Neural cell (in vitro differentiated cells): ENCODE results near the gene HCK. TPM values are rescaled to one million over a fixed set of nuclear protein-coding genes. Genes with fewer than 3 reads are reported as not detected.

Experiments used
- H2AFZ ChIP-seq: fragments of 200-600, 300-800 bp; sonication (generic), shearing (Covaris generic); 2 replicates; pipeline ENCODE4 v1.6.0; 2014; ENCODE audit warnings: low read depth, mild to moderate bottlenecking, antibody characterized with exemption, low read length, moderate library complexity
- H3F3A ChIP-seq: fragments of 200-600 bp; shearing (Covaris generic); 2 replicates; pipeline ENCODE4 v1.6.1; 2016; ENCODE audit warnings: mild to moderate bottlenecking, moderate library complexity, mixed read lengths, antibody characterized with exemption, low read length; ENCODE audit not compliant: insufficient read depth, poor library complexity, severe bottlenecking
- H3K27ac ChIP-seq: fragments of 200-600, 300-800 bp; sonication (generic), shearing (Covaris generic); 2 replicates; pipeline ENCODE4 v1.5.1; 2014; ENCODE audit warnings: mild to moderate bottlenecking, low read length, moderate library complexity
- H3K27me3 ChIP-seq: fragments of 300-800, 200-600 bp; sonication (generic), shearing (Covaris generic); 2 replicates; pipeline ENCODE4 v1.6.0; 2014; ENCODE audit warnings: mild to moderate bottlenecking, low read depth, low read length, moderate library complexity; ENCODE audit not compliant: insufficient read depth
- H3K36me3 ChIP-seq: fragments of 300-800, 200-600 bp; sonication (generic), shearing (Covaris generic); 2 replicates; pipeline ENCODE4 v1.5.1; 2014; ENCODE audit warnings: mild to moderate bottlenecking, antibody characterized with exemption, low read length, moderate library complexity; ENCODE audit not compliant: insufficient read depth
- H3K4me2 ChIP-seq: fragments of 300-800, 200-600 bp; sonication (generic), shearing (Covaris generic); 2 replicates; pipeline ENCODE4 v1.6.0; 2014; ENCODE audit warnings: mild to moderate bottlenecking, low read length
- H3K4me3 ChIP-seq: fragments of 300-800, 200-600 bp; sonication (generic), shearing (Covaris generic); 2 replicates; pipeline ENCODE4 v1.5.1; 2014; ENCODE audit warnings: mild to moderate bottlenecking, low read length, moderate library complexity
- H3K79me2 ChIP-seq: fragments of 200-600 bp; shearing (Covaris generic); replicated peaks from 2 replicates; pipeline ENCODE4 v1.6.0; 2014; ENCODE audit warnings: mild to moderate bottlenecking, low read length, moderate library complexity; ENCODE audit not compliant: insufficient read depth
- H3K9ac ChIP-seq: fragments of 300-800, 200-600 bp; sonication (generic), shearing (Covaris generic); 2 replicates; pipeline ENCODE4 v1.6.1; 2016; ENCODE audit warnings: mild to moderate bottlenecking, low read length, mixed read lengths
- H3K9me2 ChIP-seq: fragments of 200-600 bp; shearing (Covaris generic); 2 replicates; pipeline ENCODE4 v1.6.1; 2016; ENCODE audit warnings: mild to moderate bottlenecking, low read length, mixed read lengths; ENCODE audit not compliant: insufficient read depth
- H3K9me3 ChIP-seq: fragments of 200-600, 300-800 bp; sonication (generic), shearing (Covaris generic); 2 replicates; pipeline ENCODE4 v1.6.1; 2016; ENCODE audit warnings: mild to moderate bottlenecking, mixed run types, low read length, moderate library complexity, mixed read lengths
- H4K20me1 ChIP-seq: fragments of 200-600 bp; shearing (Covaris generic); 2 replicates; pipeline ENCODE4 v1.6.1; 2016; ENCODE audit warnings: mild to moderate bottlenecking, mixed run types; ENCODE audit not compliant: insufficient read depth
- CTCF ChIP-seq: fragments of 450-650 bp; IDR thresholded peaks from 2 replicates; pipeline ENCODE4 v1.5.1; 2014; ENCODE audit warnings: antibody characterized with exemption, mild to moderate bottlenecking, moderate library complexity; ENCODE audit not compliant: poor library complexity, severe bottlenecking
- EP300 ChIP-seq: fragments of 450-650 bp; conservative IDR thresholded peaks from 2 replicates; pipeline ENCODE4 v1.6.1; 2014; ENCODE audit warnings: antibody characterized with exemption, mild to moderate bottlenecking, moderate library complexity; ENCODE audit not compliant: poor library complexity, severe bottlenecking
- EZH2 ChIP-seq: fragments of 200-600, 300-800 bp; shearing (Covaris generic), sonication (generic); IDR thresholded peaks from 2 replicates; pipeline ENCODE4 v1.6.1; 2014; ENCODE audit warnings: antibody characterized with exemption, low read length, borderline replicate concordance, mild to moderate bottlenecking; ENCODE audit not compliant: insufficient read depth, poor library complexity, severe bottlenecking
- MXI1 ChIP-seq: fragments of 450-650 bp; conservative IDR thresholded peaks from 2 replicates; pipeline ENCODE4 v1.6.1; 2014; ENCODE audit warnings: antibody characterized with exemption, mild to moderate bottlenecking; ENCODE audit not compliant: poor library complexity, severe bottlenecking
- POLR2AphosphoS5 ChIP-seq: IDR thresholded peaks from 2 replicates; pipeline ENCODE4 v1.6.1; 2012
- RAD21 ChIP-seq: fragments of 450-650 bp; conservative IDR thresholded peaks from 2 replicates; pipeline ENCODE4 v1.6.1; 2014; ENCODE audit warnings: antibody characterized with exemption, mild to moderate bottlenecking, moderate library complexity
- REST ChIP-seq: IDR thresholded peaks from 2 replicates; pipeline ENCODE4 v1.6.1; 2012; ENCODE audit warnings: borderline replicate concordance
- SMC3 ChIP-seq: fragments of 450-650 bp; conservative IDR thresholded peaks from 2 replicates; pipeline ENCODE4 v1.6.1; 2014; ENCODE audit warnings: antibody characterized with exemption, mild to moderate bottlenecking, moderate library complexity; ENCODE audit not compliant: poor library complexity
- TAF1 ChIP-seq: IDR thresholded peaks from 2 replicates; pipeline ENCODE4 v1.6.1; 2012; ENCODE audit warnings: low read depth
- polyA plus RNA-seq: library from polyadenylated mRNA; depleted of rRNA; stranded (reverse); fragments of >200 nt; gene quantifications from 2 replicates; pipeline ENCODE4 v1.2.3, GENCODE V29; 2014

HCK gene
- polyA plus RNA-seq, 1 donor from 2014 or later = 0.58 TPM

DNA sequence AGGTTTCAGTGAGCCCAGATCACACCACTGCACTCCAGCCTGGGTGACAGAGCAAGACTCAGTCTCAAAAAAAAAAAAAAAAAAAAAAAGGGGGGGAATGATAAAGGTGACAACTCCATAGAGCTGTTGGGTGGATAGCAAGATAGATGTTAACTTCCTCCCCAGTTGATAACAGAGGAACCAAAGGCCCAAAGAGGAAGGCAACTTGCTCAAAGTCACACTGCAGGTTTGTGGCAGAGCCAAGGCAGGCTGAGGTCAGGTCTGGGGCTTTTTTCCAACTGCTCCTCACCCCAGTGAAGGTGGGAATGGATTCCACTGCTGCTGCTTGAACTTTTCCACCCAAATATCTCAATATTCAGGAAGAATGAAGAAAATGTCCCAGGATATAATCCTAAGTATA lies 26.7 kb downstream of the HCK start:
- Histone ChIP-seq H3K4me3 (no peak overlapping the region), H3F3A (no peaks in the 10 kb centered on the region), H2AFZ (no peak overlapping the region), H4K20me1 (no peaks in the 10 kb centered on the region), H3K36me3 (no peaks in the 10 kb centered on the region), H3K9me2 (no peaks in the 10 kb centered on the region), H3K27me3 (no peaks in the 10 kb centered on the region), H3K79me2 (no peaks in the 10 kb centered on the region), H3K9me3 (no peaks in the 10 kb centered on the region), H3K27ac (no peak overlapping the region), H3K4me2 (no peak overlapping the region), H3K9ac (no peak overlapping the region)
- TF ChIP-seq EP300 (no peak), EZH2 (no peak), MXI1 (no peak), SMC3 (no peak), CTCF (no peak), POLR2AphosphoS5 (no peak), REST (no peak), RAD21 (no peak), TAF1 (no peak)

DNA sequence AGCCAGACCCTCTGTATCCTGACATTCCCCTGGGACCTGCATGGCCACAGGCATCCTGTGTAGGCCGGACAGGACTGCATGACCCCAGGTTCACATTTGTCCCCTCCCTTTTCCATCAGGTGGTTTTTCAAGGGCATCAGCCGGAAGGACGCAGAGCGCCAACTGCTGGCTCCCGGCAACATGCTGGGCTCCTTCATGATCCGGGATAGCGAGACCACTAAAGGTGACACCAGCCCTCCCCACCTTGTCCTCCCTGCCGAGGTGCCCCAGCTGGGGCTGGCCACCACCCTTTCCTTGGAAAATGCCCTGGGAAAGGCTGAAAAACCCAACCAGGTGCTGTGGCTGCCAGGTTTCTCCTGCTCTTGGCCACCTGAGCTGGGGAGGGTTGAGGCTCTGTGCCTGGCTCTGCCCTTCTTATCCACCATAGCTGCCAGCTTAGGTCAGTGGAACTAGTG lies 27.6 kb downstream of the HCK start:
- Histone ChIP-seq H3K79me2 (no peaks in the 10 kb centered on the region), H3K4me3 (no peak overlapping the region), H2AFZ (no peak overlapping the region), H4K20me1 (no peaks in the 10 kb centered on the region), H3K36me3 (no peaks in the 10 kb centered on the region), H3K4me2 (no peak overlapping the region), H3K9ac (no peak overlapping the region), H3K9me2 (no peaks in the 10 kb centered on the region), H3K9me3 (no peaks in the 10 kb centered on the region), H3K27ac (no peak overlapping the region), H3F3A (no peaks in the 10 kb centered on the region), H3K27me3 (no peaks in the 10 kb centered on the region)
- TF ChIP-seq TAF1 (no peak), POLR2AphosphoS5 (no peak), EP300 (no peak)

GRCh38 chr20:32080783-32081182 lies 28.7 kb downstream of the HCK start:
- H3F3A ChIP-seq = no peaks in the 10 kb centered on the region
- no peaks in the 10 kb centered on the region for H3K9me2 ChIP-seq
- no peak overlapping the region for H3K4me3 ChIP-seq
- H3K79me2 ChIP-seq = no peaks in the 10 kb centered on the region
- H3K27me3 ChIP-seq = no peaks in the 10 kb centered on the region
- H3K27ac ChIP-seq = no peak overlapping the region
- no peaks in the 10 kb centered on the region for H4K20me1 ChIP-seq
- no peak overlapping the region for H3K4me2 ChIP-seq
- H3K9ac ChIP-seq = no peak overlapping the region
- TF ChIP-seq RAD21 (no peak), EZH2 (no peak), MXI1 (no peak)
- H2AFZ ChIP-seq = no peak overlapping the region
- no peaks in the 10 kb centered on the region for H3K36me3 ChIP-seq
- no peaks in the 10 kb centered on the region for H3K9me3 ChIP-seq
